ENCODE data around the gene DYNC2I2. TPM values are rescaled to one million over a fixed set of nuclear protein-coding genes. Genes with fewer than 3 reads are reported as not detected.
A peak's percentile ranks its signal among the peaks of the same experiment; 100 is the strongest.

The DYNC2I2 gene
- total and polyA plus RNA-seq, 2 donors: 37.5 to 56.1 TPM

GRCh38 chr9:128643519-128644300, 12.9 kb downstream of the DYNC2I2 start:
- no peak for DNase-seq (ENCODE audit: low read depth in 6 of 9, low spot score in 9 of 9)
- no peaks in the 10 kb centered on the region for H3K9me3 ChIP-seq (ENCODE audit: control insufficient read depth in 2 of 2, insufficient read depth in 1 of 2, low read length in 1 of 2)

GRCh38 chr9:128642675-128643245, 13.9 kb downstream of the DYNC2I2 start:
- Histone ChIP-seq H3K27ac (ENCODE audit: low read depth in 1 of 2, low read length in 1 of 2) (no peak overlapping the region), H3K9me3 (ENCODE audit: control insufficient read depth in 2 of 2, insufficient read depth in 1 of 2, low read length in 1 of 2) (no peaks in the 10 kb centered on the region), H3K4me1 (ENCODE audit: control insufficient read depth in 2 of 2, insufficient read depth in 2 of 2, low read length in 2 of 2) (no peaks in the 10 kb centered on the region), H3K27me3 (ENCODE audit: control insufficient read depth in 2 of 2, insufficient read depth in 1 of 2, low read length in 1 of 2) (no peaks in the 10 kb centered on the region), H3K4me3 (ENCODE audit: low read length in 2 of 2) (no peak overlapping the region), H3K36me3 (ENCODE audit: control insufficient read depth in 2 of 2, insufficient read depth in 2 of 2, low read length in 1 of 2) (peaks cover 19 to 25% of the 10 kb centered on the region in 2 donors)
- DNase-seq (ENCODE audit: low read depth in 6 of 9, low spot score in 9 of 9): no peak
- 96% methylated on average over 12 of the region's 12 CpGs for WGBS

More at GRCh38 chr9:128643519-128644300, 12.9 kb downstream of the DYNC2I2 start:
- no peak overlapping the region for H3K27ac ChIP-seq (ENCODE audit: low read depth in 1 of 2, low read length in 1 of 2)
- WGBS: 89% methylated on average over 12 of the region's 12 CpGs
- H3K36me3 ChIP-seq (ENCODE audit: control insufficient read depth in 2 of 2, insufficient read depth in 2 of 2, low read length in 1 of 2): peaks cover 16 to 24% of the 10 kb centered on the region in 2 donors
- no peaks in the 10 kb centered on the region for H3K4me1 ChIP-seq (ENCODE audit: control insufficient read depth in 2 of 2, insufficient read depth in 2 of 2, low read length in 2 of 2)
- no peak overlapping the region for H3K4me3 ChIP-seq (ENCODE audit: low read length in 2 of 2)
- no peaks in the 10 kb centered on the region for H3K27me3 ChIP-seq (ENCODE audit: control insufficient read depth in 2 of 2, insufficient read depth in 1 of 2, low read length in 1 of 2)

GRCh38 chr9:128640603-128641002, 16.0 kb downstream of the DYNC2I2 start:
- WGBS: 97% methylated on average over 18 of the region's 18 CpGs
- Histone ChIP-seq H3K9me3 (ENCODE audit: control insufficient read depth in 2 of 2, insufficient read depth in 1 of 2, low read length in 1 of 2) (no peaks in the 10 kb centered on the region), H3K4me3 (ENCODE audit: low read length in 2 of 2) (no peak overlapping the region), H3K27ac (ENCODE audit: low read depth in 1 of 2, low read length in 1 of 2) (no peak overlapping the region), H3K27me3 (ENCODE audit: control insufficient read depth in 2 of 2, insufficient read depth in 1 of 2, low read length in 1 of 2) (no peaks in the 10 kb centered on the region), H3K4me1 (ENCODE audit: control insufficient read depth in 2 of 2, insufficient read depth in 2 of 2, low read length in 2 of 2) (no peaks in the 10 kb centered on the region), H3K36me3 (ENCODE audit: control insufficient read depth in 2 of 2, insufficient read depth in 2 of 2, low read length in 1 of 2) (peaks cover 37 to 38% of the 10 kb centered on the region in 2 donors)
- DNase-seq (ENCODE audit: low read depth in 6 of 9, low spot score in 9 of 9): no peak

- H3K4me3 ChIP-seq (ENCODE audit: low read length in 2 of 2): no peak overlapping the region
- no peak for DNase-seq (ENCODE audit: low read depth in 6 of 9, low spot score in 9 of 9)
- H3K4me1 ChIP-seq (ENCODE audit: control insufficient read depth in 2 of 2, insufficient read depth in 2 of 2, low read length in 2 of 2): no peaks in the 10 kb centered on the region
- peaks cover 46 to 56% of the 10 kb centered on the region in 2 donors for H3K36me3 ChIP-seq (ENCODE audit: control insufficient read depth in 2 of 2, insufficient read depth in 2 of 2, low read length in 1 of 2)
- no peaks in the 10 kb centered on the region for H3K9me3 ChIP-seq (ENCODE audit: control insufficient read depth in 2 of 2, insufficient read depth in 1 of 2, low read length in 1 of 2)
- H3K27me3 ChIP-seq (ENCODE audit: control insufficient read depth in 2 of 2, insufficient read depth in 1 of 2, low read length in 1 of 2): no peaks in the 10 kb centered on the region
- 97% methylated on average over 4 of the region's 4 CpGs for WGBS
- H3K27ac ChIP-seq (ENCODE audit: low read depth in 1 of 2, low read length in 1 of 2): no peak overlapping the region
Observed at GRCh38 chr9:128638580-128638979, 18.1 kb downstream of the DYNC2I2 start.

- H3K36me3 ChIP-seq (ENCODE audit: control insufficient read depth in 2 of 2, insufficient read depth in 2 of 2, low read length in 1 of 2): peaks cover 56 to 66% of the 10 kb centered on the region in 2 donors
- no peak overlapping the region for H3K27ac ChIP-seq (ENCODE audit: low read depth in 1 of 2, low read length in 1 of 2)
Observed at GRCh38 chr9:128637656-128638055, 19.0 kb downstream of the DYNC2I2 start.

GRCh38 chr9:128636556-128637530, 19.8 kb downstream of the DYNC2I2 start:
- Histone ChIP-seq H3K27ac (ENCODE audit: low read depth in 1 of 2, low read length in 1 of 2) (no peak overlapping the region), H3K9me3 (ENCODE audit: control insufficient read depth in 2 of 2, insufficient read depth in 1 of 2, low read length in 1 of 2) (no peaks in the 10 kb centered on the region), H3K4me3 (ENCODE audit: low read length in 2 of 2) (no peak overlapping the region), H3K36me3 (ENCODE audit: control insufficient read depth in 2 of 2, insufficient read depth in 2 of 2, low read length in 1 of 2) (peaks cover 64 to 74% of the 10 kb centered on the region in 2 donors), H3K4me1 (ENCODE audit: control insufficient read depth in 2 of 2, insufficient read depth in 2 of 2, low read length in 2 of 2) (no peaks in the 10 kb centered on the region), H3K27me3 (ENCODE audit: control insufficient read depth in 2 of 2, insufficient read depth in 1 of 2, low read length in 1 of 2) (no peaks in the 10 kb centered on the region)
- 93% methylated on average over 20 of the region's 20 CpGs for whole genome bisulfite sequencing
- no peak for DNase-seq (ENCODE audit: low read depth in 6 of 9, low spot score in 9 of 9)

More at GRCh38 chr9:128637656-128638055, 19.0 kb downstream of the DYNC2I2 start:
- no peaks in the 10 kb centered on the region for H3K9me3 ChIP-seq (ENCODE audit: control insufficient read depth in 2 of 2, insufficient read depth in 1 of 2, low read length in 1 of 2)
- 85% methylated on average over 10 of the region's 10 CpGs for WGBS
- DNase-seq (ENCODE audit: low read depth in 6 of 9, low spot score in 9 of 9): no peak
- no peaks in the 10 kb centered on the region for H3K27me3 ChIP-seq (ENCODE audit: control insufficient read depth in 2 of 2, insufficient read depth in 1 of 2, low read length in 1 of 2)
- no peaks in the 10 kb centered on the region for H3K4me1 ChIP-seq (ENCODE audit: control insufficient read depth in 2 of 2, insufficient read depth in 2 of 2, low read length in 2 of 2)
- H3K4me3 ChIP-seq (ENCODE audit: low read length in 2 of 2): no peak overlapping the region

GRCh38 chr9:128636024-128636390, 20.6 kb downstream of the DYNC2I2 start:
- 89% methylated on average over 16 of the region's 16 CpGs for WGBS
- no peak for DNase-seq (ENCODE audit: low read depth in 6 of 9, low spot score in 9 of 9)
- H3K4me3 ChIP-seq (ENCODE audit: low read length in 2 of 2): no peak overlapping the region
- H3K9me3 ChIP-seq (ENCODE audit: control insufficient read depth in 2 of 2, insufficient read depth in 1 of 2, low read length in 1 of 2): no peaks in the 10 kb centered on the region
- no peaks in the 10 kb centered on the region for H3K27me3 ChIP-seq (ENCODE audit: control insufficient read depth in 2 of 2, insufficient read depth in 1 of 2, low read length in 1 of 2)
- H3K27ac ChIP-seq (ENCODE audit: low read depth in 1 of 2, low read length in 1 of 2): no peak overlapping the region
- no peaks in the 10 kb centered on the region for H3K4me1 ChIP-seq (ENCODE audit: control insufficient read depth in 2 of 2, insufficient read depth in 2 of 2, low read length in 2 of 2)
- H3K36me3 ChIP-seq (ENCODE audit: control insufficient read depth in 2 of 2, insufficient read depth in 2 of 2, low read length in 1 of 2): peaks cover 70 to 75% of the 10 kb centered on the region in 2 donors

- Histone ChIP-seq H3K4me3 (ENCODE audit: low read length in 2 of 2) (no peak overlapping the region), H3K36me3 (ENCODE audit: control insufficient read depth in 2 of 2, insufficient read depth in 2 of 2, low read length in 1 of 2) (peaks cover 72% of the 10 kb centered on the region in 2 donors), H3K4me1 (ENCODE audit: control insufficient read depth in 2 of 2, insufficient read depth in 2 of 2, low read length in 2 of 2) (no peaks in the 10 kb centered on the region), H3K27ac (ENCODE audit: low read depth in 1 of 2, low read length in 1 of 2) (peak overlapping the region in 1 of 2 donors; percentile 72), H3K27me3 (ENCODE audit: control insufficient read depth in 2 of 2, insufficient read depth in 1 of 2, low read length in 1 of 2) (no peaks in the 10 kb centered on the region), H3K9me3 (ENCODE audit: control insufficient read depth in 2 of 2, insufficient read depth in 1 of 2, low read length in 1 of 2) (no peaks in the 10 kb centered on the region)
- no peak for DNase-seq (ENCODE audit: low read depth in 6 of 9, low spot score in 9 of 9)
- WGBS: 92% methylated on average over 20 of the region's 20 CpGs
Observed at GRCh38 chr9:128635266-128636023, 21.2 kb downstream of the DYNC2I2 start.
